ENCODE results near the gene TPK1. TPM values are rescaled to one million over a fixed set of nuclear protein-coding genes. Genes with fewer than 3 reads are reported as not detected.

Gene TPK1
- total RNA-seq, 2 donors from 2014 or later, result 4.1 to 6.4 TPM

- Histone ChIP-seq H3K4me3 (no peak overlapping the region), H3K27me3 (no peaks in the 10 kb centered on the region), H3K9me3 (no peaks in the 10 kb centered on the region), H3K27ac (no peak overlapping the region), H3K36me3 (no peaks in the 10 kb centered on the region), H3K4me1 (no peaks in the 10 kb centered on the region)
- no peak for TF ChIP-seq CTCF (IDR thresholded peaks at IDR 0.05)
- DNase-seq (ENCODE audit: low spot score), result no peak
Measured at GRCh38 chr7:144866189-144866588, 30.3 kb upstream of the TPK1 start.

- Histone ChIP-seq H3K27ac (no peak overlapping the region), H3K4me3 (no peak overlapping the region), H3K9me3 (no peaks in the 10 kb centered on the region), H3K4me1 (no peaks in the 10 kb centered on the region), H3K36me3 (no peaks in the 10 kb centered on the region), H3K27me3 (no peaks in the 10 kb centered on the region)
- TF ChIP-seq CTCF (IDR thresholded peaks at IDR 0.05), result no peak
- DNase-seq (ENCODE audit: low spot score), result no peak
Measured at GRCh38 chr7:144863320-144863647, 27.4 kb upstream of the TPK1 start.

GRCh38 chr7:144862612-144863319 is 26.9 kb upstream of the TPK1 start:
- H3K36me3 ChIP-seq, result no peaks in the 10 kb centered on the region
- TF ChIP-seq CTCF (IDR thresholded peaks at IDR 0.05), result no peak
- H3K27me3 ChIP-seq, result no peaks in the 10 kb centered on the region
- no peaks in the 10 kb centered on the region for H3K9me3 ChIP-seq
- H3K4me3 ChIP-seq, result no peak overlapping the region
- no peak for DNase-seq (ENCODE audit: low spot score)
- no peak overlapping the region for H3K27ac ChIP-seq
- no peaks in the 10 kb centered on the region for H3K4me1 ChIP-seq

- Histone ChIP-seq H3K27ac (no peak overlapping the region), H3K36me3 (no peaks in the 10 kb centered on the region), H3K9me3 (no peaks in the 10 kb centered on the region), H3K4me1 (no peaks in the 10 kb centered on the region), H3K27me3 (no peaks in the 10 kb centered on the region), H3K4me3 (no peak overlapping the region)
- no peak for TF ChIP-seq CTCF (IDR thresholded peaks at IDR 0.05)
- no peak for DNase-seq (ENCODE audit: low spot score)
Measured at GRCh38 chr7:144859739-144860138, 23.9 kb upstream of the TPK1 start.

GRCh38 chr7:144857463-144857862 is 21.6 kb upstream of the TPK1 start:
- Histone ChIP-seq H3K27me3 (no peaks in the 10 kb centered on the region), H3K27ac (no peak overlapping the region), H3K4me1 (no peaks in the 10 kb centered on the region), H3K9me3 (no peaks in the 10 kb centered on the region), H3K36me3 (no peaks in the 10 kb centered on the region), H3K4me3 (no peak overlapping the region)
- no peak for TF ChIP-seq CTCF (IDR thresholded peaks at IDR 0.05)
- DNase-seq (ENCODE audit: low spot score), result no peak

GRCh38 chr7:144854839-144855424 is 19.1 kb upstream of the TPK1 start:
- DNase-seq (ENCODE audit: low spot score), result no peak
- Histone ChIP-seq H3K9me3 (no peaks in the 10 kb centered on the region), H3K4me1 (no peaks in the 10 kb centered on the region), H3K27me3 (no peaks in the 10 kb centered on the region), H3K4me3 (no peak overlapping the region), H3K27ac (no peak overlapping the region), H3K36me3 (no peaks in the 10 kb centered on the region)
- TF ChIP-seq CTCF (IDR thresholded peaks at IDR 0.05), result peak; percentile 54 to 65

All from right atrium auricular region (tissue), 2 donors.